Liver (tissue), 9 donors: ENCODE results near the gene DNAJC5G. TPM values are rescaled to one million over a fixed set of nuclear protein-coding genes. Genes with fewer than 3 reads are reported as not detected.

Source experiments
- DNase-seq: peaks from one replicate; pipeline ENCODE4 v3.0.0-alpha.2; 2017; ENCODE audit warnings: low spot score
- H3K27ac ChIP-seq, 2 donors: one replicate each; pipeline ENCODE4 v1.7.0; 2013; ENCODE audit warnings: inconsistent platforms in 2 of 2, low read length in 2 of 2, control low read depth in 1 of 2, low read depth in 1 of 2, mild to moderate bottlenecking in 1 of 2
- H3K27me3 ChIP-seq, 4 donors: one replicate each; pipeline versions ENCODE4 v1.6.1 to v1.7.0; 2013; ENCODE audit warnings: low read length in 3 of 4, inconsistent platforms in 1 of 4, mild to moderate bottlenecking in 1 of 4, moderate library complexity in 1 of 4; ENCODE audit not compliant: control insufficient read depth in 4 of 4, insufficient read depth in 4 of 4
- H3K36me3 ChIP-seq, 4 donors: one replicate each; pipeline versions ENCODE4 v1.6.1 to v1.7.0; 2013; ENCODE audit warnings: low read length in 3 of 4, mild to moderate bottlenecking in 3 of 4, low read depth in 1 of 4, moderate library complexity in 1 of 4; ENCODE audit not compliant: control insufficient read depth in 4 of 4, insufficient read depth in 3 of 4
- H3K4me1 ChIP-seq, 4 donors: one replicate each; pipeline versions ENCODE4 v1.6.1 to v1.7.0; 2013; ENCODE audit warnings: low read length in 3 of 4, mild to moderate bottlenecking in 3 of 4, moderate library complexity in 1 of 4; ENCODE audit not compliant: control insufficient read depth in 4 of 4, insufficient read depth in 4 of 4
- H3K4me3 ChIP-seq, 3 donors: one replicate each; pipeline versions ENCODE4 v1.6.1 to v1.7.0; 2013; ENCODE audit warnings: low read length in 3 of 3, control low read depth in 1 of 3, low read depth in 1 of 3, mild to moderate bottlenecking in 1 of 3
- H3K9ac ChIP-seq, 2 donors: one replicate each; pipeline ENCODE4 v1.7.0; 2013; ENCODE audit warnings: low read length in 2 of 2, mild to moderate bottlenecking in 2 of 2, moderate library complexity in 2 of 2, control low read depth in 1 of 2, low read depth in 1 of 2
- H3K9me3 ChIP-seq, 4 donors: one replicate each; pipeline versions ENCODE4 v1.6.1 to v1.7.0; 2013; ENCODE audit warnings: low read length in 3 of 4; ENCODE audit not compliant: control insufficient read depth in 4 of 4
- CTCF ChIP-seq: fragments of 150-350 bp; IDR thresholded peaks from 2 replicates; pipeline ENCODE4 v1.5.1; 2017; ENCODE audit warnings: improper control_type of control experiment, low read depth, low read length; ENCODE audit not compliant: missing input control
- EGR1 ChIP-seq, 2 donors: IDR thresholded peaks; 2 replicates each; pipeline ENCODE4 v1.6.1; 2016 to 2018; ENCODE audit warnings: antibody characterized with exemption in 2 of 2, low read depth in 2 of 2
- FOXA1 ChIP-seq: IDR thresholded peaks from 2 replicates; pipeline ENCODE4 v1.6.1; 2016; ENCODE audit warnings: antibody characterized with exemption
- FOXA2 ChIP-seq: IDR thresholded peaks from 2 replicates; pipeline ENCODE4 v1.6.1; 2016; ENCODE audit warnings: antibody characterized with exemption
- GABPA ChIP-seq, 2 donors: IDR thresholded peaks in 1 of 2; conservative IDR thresholded peaks in 1 of 2; 2 replicates each; pipeline ENCODE4 v1.6.1; 2016; ENCODE audit warnings: antibody characterized with exemption in 2 of 2, mild to moderate bottlenecking in 1 of 2, moderate library complexity in 1 of 2
- HNF4A ChIP-seq, 2 donors: conservative IDR thresholded peaks; 2 replicates each; pipeline ENCODE4 v1.6.1; 2016; ENCODE audit warnings: antibody characterized with exemption in 2 of 2, mild to moderate bottlenecking in 2 of 2
- HNF4G ChIP-seq: IDR thresholded peaks from 2 replicates; pipeline ENCODE4 v1.6.1; 2016; ENCODE audit warnings: antibody characterized with exemption
- JUND ChIP-seq, 2 donors: IDR thresholded peaks; 2 replicates each; pipeline ENCODE4 v1.6.1; 2016; ENCODE audit warnings: antibody characterized with exemption in 2 of 2
- MAX ChIP-seq: IDR thresholded peaks from 2 replicates; pipeline ENCODE4 v1.6.1; 2016; ENCODE audit warnings: antibody characterized with exemption
- NR2F2 ChIP-seq: IDR thresholded peaks from 2 replicates; pipeline ENCODE4 v1.6.1; 2016; ENCODE audit warnings: antibody characterized with exemption
- RAD21 ChIP-seq, 2 donors: IDR thresholded peaks; 2 replicates each; pipeline ENCODE4 v1.6.1; 2016; ENCODE audit warnings: antibody characterized with exemption in 2 of 2, mild to moderate bottlenecking in 2 of 2
- RXRA ChIP-seq, 2 donors: IDR thresholded peaks; 2 replicates each; pipeline ENCODE4 v1.6.1; 2017 to 2018; ENCODE audit warnings: antibody characterized with exemption in 2 of 2, mild to moderate bottlenecking in 1 of 2
- SP1 ChIP-seq: IDR thresholded peaks from 2 replicates; pipeline ENCODE4 v1.6.1; 2018; ENCODE audit warnings: antibody characterized with exemption, mild to moderate bottlenecking
- TAF1 ChIP-seq: conservative IDR thresholded peaks from 2 replicates; pipeline ENCODE4 v1.6.1; 2016; ENCODE audit warnings: antibody characterized with exemption, mild to moderate bottlenecking
- YY1 ChIP-seq: IDR thresholded peaks from 2 replicates; pipeline ENCODE4 v1.6.1; 2016; ENCODE audit warnings: antibody characterized with exemption, mild to moderate bottlenecking
- ZBTB33 ChIP-seq: IDR thresholded peaks from 2 replicates; pipeline ENCODE4 v1.6.1; 2016; ENCODE audit warnings: antibody characterized with exemption
- WGBS: extraction: QIAGEN DNeasy Blood & Tissue Kit; methylation state at CpG from one replicate; pipeline ENCODE4 v1.1.7; 2013; 5-methylcytosine and 5-hydroxymethylcytosine counted together
- polyA plus RNA-seq, 2 donors: library from polyadenylated mRNA; stranded (reverse) in 1 of 2; unstranded in 1 of 2; fragments of 200-250 nt in 1 of 2; fragments of >200 nt in 1 of 2; fragmentation: Nextera tagmentation in 1 of 2; extraction: Ambion mirVana in 1 of 2; gene quantifications; one replicate each; pipeline versions ENCODE4 v1.2.1 to v1.2.3, GENCODE V29; 2013 to 2015
- total RNA-seq, 2 donors: library from RNA; depleted of rRNA; stranded (reverse); fragments of >200 nt; gene quantifications; one replicate each; pipeline ENCODE4 v1.2.3, GENCODE V29; 2014
- TF ChIP-seq, protein P1 (sequence below): IDR thresholded peaks from 2 replicates; pipeline ENCODE4 v1.6.1; 2016; ENCODE audit warnings: antibody characterized with exemption
- TF ChIP-seq, protein P2 (sequence below): IDR thresholded peaks from 2 replicates; pipeline ENCODE4 v1.6.1; 2016; ENCODE audit warnings: antibody characterized with exemption, mild to moderate bottlenecking
- donor health status: healthy.
- donor health status: healthy.
- donor health status: healthy.
- donor health status: healthy.
- donor health status: healthy.

Gene DNAJC5G, protein sequence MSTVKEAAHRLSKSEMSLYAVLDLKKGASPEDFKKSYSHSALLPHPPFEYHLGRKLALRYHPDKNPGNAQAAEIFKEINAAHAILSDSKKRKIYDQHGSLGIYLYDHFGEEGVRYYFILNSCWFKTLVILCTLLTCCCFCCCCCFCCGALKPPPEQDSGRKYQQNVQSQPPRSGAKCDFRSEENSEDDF
- total RNA-seq (not detected), polyA plus RNA-seq (not detected)

GRCh38 chr2:27275211-27276150 is at the start of gene DNAJC5G:
Gene DNAJC5G (plus strand): TSS chr2:27275433. CDS start chr2:27276729, 1,296 bp downstream.
- Histone ChIP-seq H3K4me3 (no peak within 1 kb of the TSS), H3K36me3 (no peaks in the 10 kb centered on the region), H3K27ac (no peak within 1 kb of the TSS), H3K4me1 (peaks cover 0 to 3% (median 0%) of the 10 kb centered on the region in 4 donors), H3K27me3 (no peaks in the 10 kb centered on the region), H3K9me3 (no peaks in the 10 kb centered on the region), H3K9ac (no peak within 1 kb of the TSS)
- TF ChIP-seq HNF4G (no peak), NR2F2 (no peak), FOXA1 (no peak), RAD21 (IDR thresholded peaks at IDR 0.05) (no peak), EGR1 (IDR thresholded peaks at IDR 0.05; ENCODE audit: low read depth in 2 of 2) (no peak), HNF4A (conservative IDR thresholded peaks at IDR 0.05) (no peak), JUND (IDR thresholded peaks at IDR 0.05) (no peak), MAX (no peak), CTCF (no peak), ZBTB33 (no peak), YY1 (no peak), FOXA2 (no peak), RXRA (IDR thresholded peaks at IDR 0.05) (no peak)
- TF ChIP-seq, protein P1, sequence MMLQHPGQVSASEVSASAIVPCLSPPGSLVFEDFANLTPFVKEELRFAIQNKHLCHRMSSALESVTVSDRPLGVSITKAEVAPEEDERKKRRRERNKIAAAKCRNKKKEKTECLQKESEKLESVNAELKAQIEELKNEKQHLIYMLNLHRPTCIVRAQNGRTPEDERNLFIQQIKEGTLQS = no peak
- DNase-seq = no peak
- WGBS = 82% methylated on average over 39 of the region's 39 CpGs

GRCh38 chr2:27225526-27225925 is 49.7 kb upstream of the DNAJC5G start:
- Histone ChIP-seq H3K4me3 (no peak overlapping the region), H3K36me3 (peaks cover 20 to 70% (median 54%) of the 10 kb centered on the region in 4 donors), H3K9me3 (no peaks in the 10 kb centered on the region), H3K9ac (no peak overlapping the region), H3K4me1 (no peaks in the 10 kb centered on the region), H3K27me3 (no peaks in the 10 kb centered on the region), H3K27ac (no peak overlapping the region)
- 96% methylated on average over 9 of the region's 9 CpGs for WGBS
- no peak for DNase-seq
- TF ChIP-seq RXRA (IDR thresholded peaks at IDR 0.05) (no peak), ZBTB33 (no peak), TAF1 (no peak), YY1 (no peak), RAD21 (IDR thresholded peaks at IDR 0.05) (no peak), SP1 (no peak), FOXA2 (no peak), JUND (IDR thresholded peaks at IDR 0.05) (no peak), NR2F2 (no peak), HNF4A (conservative IDR thresholded peaks at IDR 0.05) (no peak), GABPA (IDR thresholded peaks at IDR 0.05 in 1 of 2, conservative IDR thresholded peaks at IDR 0.05 in 1 of 2) (no peak), HNF4G (no peak), FOXA1 (no peak), EGR1 (IDR thresholded peaks at IDR 0.05; ENCODE audit: low read depth in 2 of 2) (no peak)
- TF ChIP-seq, protein P2, sequence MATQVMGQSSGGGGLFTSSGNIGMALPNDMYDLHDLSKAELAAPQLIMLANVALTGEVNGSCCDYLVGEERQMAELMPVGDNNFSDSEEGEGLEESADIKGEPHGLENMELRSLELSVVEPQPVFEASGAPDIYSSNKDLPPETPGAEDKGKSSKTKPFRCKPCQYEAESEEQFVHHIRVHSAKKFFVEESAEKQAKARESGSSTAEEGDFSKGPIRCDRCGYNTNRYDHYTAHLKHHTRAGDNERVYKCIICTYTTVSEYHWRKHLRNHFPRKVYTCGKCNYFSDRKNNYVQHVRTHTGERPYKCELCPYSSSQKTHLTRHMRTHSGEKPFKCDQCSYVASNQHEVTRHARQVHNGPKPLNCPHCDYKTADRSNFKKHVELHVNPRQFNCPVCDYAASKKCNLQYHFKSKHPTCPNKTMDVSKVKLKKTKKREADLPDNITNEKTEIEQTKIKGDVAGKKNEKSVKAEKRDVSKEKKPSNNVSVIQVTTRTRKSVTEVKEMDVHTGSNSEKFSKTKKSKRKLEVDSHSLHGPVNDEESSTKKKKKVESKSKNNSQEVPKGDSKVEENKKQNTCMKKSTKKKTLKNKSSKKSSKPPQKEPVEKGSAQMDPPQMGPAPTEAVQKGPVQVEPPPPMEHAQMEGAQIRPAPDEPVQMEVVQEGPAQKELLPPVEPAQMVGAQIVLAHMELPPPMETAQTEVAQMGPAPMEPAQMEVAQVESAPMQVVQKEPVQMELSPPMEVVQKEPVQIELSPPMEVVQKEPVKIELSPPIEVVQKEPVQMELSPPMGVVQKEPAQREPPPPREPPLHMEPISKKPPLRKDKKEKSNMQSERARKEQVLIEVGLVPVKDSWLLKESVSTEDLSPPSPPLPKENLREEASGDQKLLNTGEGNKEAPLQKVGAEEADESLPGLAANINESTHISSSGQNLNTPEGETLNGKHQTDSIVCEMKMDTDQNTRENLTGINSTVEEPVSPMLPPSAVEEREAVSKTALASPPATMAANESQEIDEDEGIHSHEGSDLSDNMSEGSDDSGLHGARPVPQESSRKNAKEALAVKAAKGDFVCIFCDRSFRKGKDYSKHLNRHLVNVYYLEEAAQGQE = no peak
- TF ChIP-seq, protein P1 = no peak
